SK-N-SH treated with all-trans-retinoic acid at 6 μM for 48 hours (cell line): ENCODE results near the gene CARD10.

Source experiments
- ATAC-seq: fragments of 200-7000 bp; cut with Tn5 transposase; 3 replicates; pipeline ENCODE4 v1.9.1; 2020; ENCODE audit warnings: mild to moderate bottlenecking, moderate library complexity
- ARNTL ChIP-seq: fragments of 450-650 bp; formaldehyde crosslinking; IDR thresholded peaks from 2 replicates; pipeline ENCODE4 v1.5.0; 2020; ENCODE audit warnings: low read depth, mild to moderate bottlenecking, moderate library complexity, borderline replicate concordance
- BACH2 ChIP-seq: fragments of 250-450 bp; sonication (Bioruptor Pico); IDR thresholded peaks from 2 replicates; pipeline ENCODE4 v1.9.0; 2021; ENCODE audit warnings: mild to moderate bottlenecking, borderline replicate concordance
- CREB5 ChIP-seq: fragments of 250-450 bp; sonication (Bioruptor Pico); IDR thresholded peaks from 2 replicates; pipeline ENCODE4 v1.5.1; 2020; ENCODE audit warnings: low read depth, mild to moderate bottlenecking, moderate library complexity
- CSDC2 ChIP-seq: fragments of 250-450 bp; sonication (Bioruptor Pico); IDR thresholded peaks from 2 replicates; pipeline ENCODE4 v1.5.0; 2020; ENCODE audit warnings: mild to moderate bottlenecking, moderate library complexity
- ESRRG ChIP-seq: fragments of 250-450 bp; sonication (Bioruptor Pico); IDR thresholded peaks from 2 replicates; pipeline ENCODE4 v1.6.1; 2021; ENCODE audit warnings: mild to moderate bottlenecking
- GLIS3 ChIP-seq: fragments of 250-450 bp; sonication (Bioruptor Pico); IDR thresholded peaks from 2 replicates; pipeline ENCODE4 v1.5.0; 2020; ENCODE audit warnings: mild to moderate bottlenecking, moderate library complexity
- OSR1 ChIP-seq: fragments of 250-450 bp; sonication (Bioruptor Pico); IDR thresholded peaks from 2 replicates; pipeline ENCODE4 v1.8.0; 2022; ENCODE audit warnings: moderate library complexity, mild to moderate bottlenecking, inconsistent platforms
- PPARA ChIP-seq: fragments of 250-450 bp; sonication (Bioruptor Pico); IDR thresholded peaks from 2 replicates; pipeline ENCODE4 v1.5.0; 2020; ENCODE audit warnings: mild to moderate bottlenecking, borderline replicate concordance
- RARB ChIP-seq: fragments of 250-450 bp; sonication (Bioruptor Pico); IDR thresholded peaks from 2 replicates; pipeline ENCODE4 v1.8.0; 2021; ENCODE audit warnings: mild to moderate bottlenecking, moderate library complexity
- SNAI2 ChIP-seq: fragments of 250-450 bp; sonication (Bioruptor Pico); IDR thresholded peaks from 2 replicates; pipeline ENCODE4 v1.5.0; 2020; ENCODE audit warnings: mild to moderate bottlenecking, moderate library complexity
- TCF4 ChIP-seq: fragments of 250-450 bp; sonication (Bioruptor Pico); IDR thresholded peaks from 2 replicates; pipeline ENCODE4 v1.8.0; 2021; ENCODE audit warnings: mild to moderate bottlenecking, moderate library complexity, borderline replicate concordance
- TOX ChIP-seq: fragments of 250-450 bp; sonication (Bioruptor Pico); IDR thresholded peaks from 2 replicates; pipeline ENCODE4 v1.8.0; 2021; ENCODE audit warnings: mild to moderate bottlenecking, moderate library complexity, borderline replicate concordance
- ZC3H10 ChIP-seq: fragments of 250-450 bp; sonication (Bioruptor Pico); IDR thresholded peaks from 2 replicates; pipeline ENCODE4 v1.5.1; 2021; ENCODE audit warnings: mild to moderate bottlenecking, moderate library complexity
- ZFP30 ChIP-seq: fragments of 450-650 bp; formaldehyde crosslinking; IDR thresholded peaks from 2 replicates; pipeline ENCODE4 v1.5.0; 2022; ENCODE audit warnings: mild to moderate bottlenecking, moderate library complexity
- ZNF565 ChIP-seq: fragments of 450-650 bp; formaldehyde crosslinking; conservative IDR thresholded peaks from 2 replicates; pipeline ENCODE4 v1.5.0; 2020; ENCODE audit warnings: low read depth, mild to moderate bottlenecking, moderate library complexity
- ZNF70 ChIP-seq: fragments of 450-650 bp; formaldehyde crosslinking; IDR thresholded peaks from 2 replicates; pipeline ENCODE4 v1.5.0; 2020; ENCODE audit warnings: mild to moderate bottlenecking, moderate library complexity
- ZNF8 ChIP-seq: fragments of 450-650 bp; formaldehyde crosslinking; IDR thresholded peaks from 2 replicates; pipeline ENCODE4 v1.5.0; 2020; ENCODE audit warnings: mild to moderate bottlenecking, moderate library complexity
- TF ChIP-seq, protein P1 (sequence below): fragments of 250-450 bp; sonication (Bioruptor Pico); IDR thresholded peaks from 2 replicates; pipeline ENCODE4 v1.8.0; 2021; ENCODE audit warnings: low read depth, mild to moderate bottlenecking, moderate library complexity, borderline replicate concordance
- TF ChIP-seq, protein P2 (sequence below): fragments of 250-450 bp; sonication (Bioruptor Pico); IDR thresholded peaks from 2 replicates; pipeline ENCODE4 v1.8.0; 2020; ENCODE audit warnings: mild to moderate bottlenecking, moderate library complexity, borderline replicate concordance
- TF ChIP-seq, protein P3 (sequence below): fragments of 250-450 bp; sonication (Bioruptor Pico); IDR thresholded peaks from 2 replicates; pipeline ENCODE4 v1.5.0; 2020; ENCODE audit warnings: mild to moderate bottlenecking, moderate library complexity
- TF ChIP-seq, protein P4 (sequence below): fragments of 250-450 bp; sonication (Bioruptor Pico); IDR thresholded peaks from 2 replicates; pipeline ENCODE4 v1.5.1; 2021; ENCODE audit warnings: mild to moderate bottlenecking, moderate library complexity

Gene CARD10

DNA sequence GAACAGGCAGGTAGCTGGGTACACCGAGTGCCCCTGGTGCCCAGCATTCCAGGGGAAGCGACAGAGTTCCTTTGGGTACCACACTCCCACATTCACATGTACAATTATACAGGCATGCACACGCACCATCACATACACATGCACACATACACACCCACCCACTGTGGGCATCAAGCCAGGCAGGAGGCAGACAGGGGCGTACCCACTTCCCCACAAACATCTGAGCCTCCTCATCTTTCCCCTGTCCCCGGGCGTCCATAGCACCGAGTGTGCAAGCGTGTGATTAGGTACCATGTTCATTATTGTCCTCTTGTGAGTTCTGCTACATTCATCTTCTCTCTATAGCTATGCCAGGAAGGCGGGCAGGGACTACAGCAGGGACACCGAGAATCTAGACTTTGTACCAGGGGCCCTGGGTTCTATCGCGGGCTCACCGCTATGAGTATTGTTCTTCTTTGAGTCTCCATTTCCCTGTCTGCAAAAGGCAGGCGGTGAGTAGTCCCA is 2.1 kb upstream of the CARD10 start:
- TF ChIP-seq PPARA (no peak), ESRRG (CRISPR knock-in tag) (no peak), OSR1 (CRISPR knock-in tag) (no peak), ZFP30 (CRISPR knock-in tag) (no peak), ZNF70 (CRISPR knock-in tag) (no peak), TCF4 (no peak), RARB (CRISPR knock-in tag) (no peak), BACH2 (CRISPR knock-in tag) (no peak), GLIS3 (CRISPR knock-in tag) (no peak), SNAI2 (no peak), TOX (CRISPR knock-in tag) (no peak), ZNF8 (CRISPR knock-in tag) (no peak)
- TF ChIP-seq, protein P1, sequence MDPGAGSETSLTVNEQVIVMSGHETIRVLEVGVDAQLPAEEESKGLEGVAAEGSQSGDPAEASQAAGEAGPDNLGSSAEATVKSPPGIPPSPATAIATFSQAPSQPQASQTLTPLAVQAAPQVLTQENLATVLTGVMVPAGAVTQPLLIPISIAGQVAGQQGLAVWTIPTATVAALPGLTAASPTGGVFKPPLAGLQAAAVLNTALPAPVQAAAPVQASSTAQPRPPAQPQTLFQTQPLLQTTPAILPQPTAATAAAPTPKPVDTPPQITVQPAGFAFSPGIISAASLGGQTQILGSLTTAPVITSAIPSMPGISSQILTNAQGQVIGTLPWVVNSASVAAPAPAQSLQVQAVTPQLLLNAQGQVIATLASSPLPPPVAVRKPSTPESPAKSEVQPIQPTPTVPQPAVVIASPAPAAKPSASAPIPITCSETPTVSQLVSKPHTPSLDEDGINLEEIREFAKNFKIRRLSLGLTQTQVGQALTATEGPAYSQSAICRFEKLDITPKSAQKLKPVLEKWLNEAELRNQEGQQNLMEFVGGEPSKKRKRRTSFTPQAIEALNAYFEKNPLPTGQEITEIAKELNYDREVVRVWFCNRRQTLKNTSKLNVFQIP (CRISPR knock-in tag), result no peak
- TF ChIP-seq, protein P2, sequence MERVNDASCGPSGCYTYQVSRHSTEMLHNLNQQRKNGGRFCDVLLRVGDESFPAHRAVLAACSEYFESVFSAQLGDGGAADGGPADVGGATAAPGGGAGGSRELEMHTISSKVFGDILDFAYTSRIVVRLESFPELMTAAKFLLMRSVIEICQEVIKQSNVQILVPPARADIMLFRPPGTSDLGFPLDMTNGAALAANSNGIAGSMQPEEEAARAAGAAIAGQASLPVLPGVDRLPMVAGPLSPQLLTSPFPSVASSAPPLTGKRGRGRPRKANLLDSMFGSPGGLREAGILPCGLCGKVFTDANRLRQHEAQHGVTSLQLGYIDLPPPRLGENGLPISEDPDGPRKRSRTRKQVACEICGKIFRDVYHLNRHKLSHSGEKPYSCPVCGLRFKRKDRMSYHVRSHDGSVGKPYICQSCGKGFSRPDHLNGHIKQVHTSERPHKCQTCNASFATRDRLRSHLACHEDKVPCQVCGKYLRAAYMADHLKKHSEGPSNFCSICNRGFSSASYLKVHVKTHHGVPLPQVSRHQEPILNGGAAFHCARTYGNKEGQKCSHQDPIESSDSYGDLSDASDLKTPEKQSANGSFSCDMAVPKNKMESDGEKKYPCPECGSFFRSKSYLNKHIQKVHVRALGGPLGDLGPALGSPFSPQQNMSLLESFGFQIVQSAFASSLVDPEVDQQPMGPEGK, result no peak
- TF ChIP-seq, protein P3, sequence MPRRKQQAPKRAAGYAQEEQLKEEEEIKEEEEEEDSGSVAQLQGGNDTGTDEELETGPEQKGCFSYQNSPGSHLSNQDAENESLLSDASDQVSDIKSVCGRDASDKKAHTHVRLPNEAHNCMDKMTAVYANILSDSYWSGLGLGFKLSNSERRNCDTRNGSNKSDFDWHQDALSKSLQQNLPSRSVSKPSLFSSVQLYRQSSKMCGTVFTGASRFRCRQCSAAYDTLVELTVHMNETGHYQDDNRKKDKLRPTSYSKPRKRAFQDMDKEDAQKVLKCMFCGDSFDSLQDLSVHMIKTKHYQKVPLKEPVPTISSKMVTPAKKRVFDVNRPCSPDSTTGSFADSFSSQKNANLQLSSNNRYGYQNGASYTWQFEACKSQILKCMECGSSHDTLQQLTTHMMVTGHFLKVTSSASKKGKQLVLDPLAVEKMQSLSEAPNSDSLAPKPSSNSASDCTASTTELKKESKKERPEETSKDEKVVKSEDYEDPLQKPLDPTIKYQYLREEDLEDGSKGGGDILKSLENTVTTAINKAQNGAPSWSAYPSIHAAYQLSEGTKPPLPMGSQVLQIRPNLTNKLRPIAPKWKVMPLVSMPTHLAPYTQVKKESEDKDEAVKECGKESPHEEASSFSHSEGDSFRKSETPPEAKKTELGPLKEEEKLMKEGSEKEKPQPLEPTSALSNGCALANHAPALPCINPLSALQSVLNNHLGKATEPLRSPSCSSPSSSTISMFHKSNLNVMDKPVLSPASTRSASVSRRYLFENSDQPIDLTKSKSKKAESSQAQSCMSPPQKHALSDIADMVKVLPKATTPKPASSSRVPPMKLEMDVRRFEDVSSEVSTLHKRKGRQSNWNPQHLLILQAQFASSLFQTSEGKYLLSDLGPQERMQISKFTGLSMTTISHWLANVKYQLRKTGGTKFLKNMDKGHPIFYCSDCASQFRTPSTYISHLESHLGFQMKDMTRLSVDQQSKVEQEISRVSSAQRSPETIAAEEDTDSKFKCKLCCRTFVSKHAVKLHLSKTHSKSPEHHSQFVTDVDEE (CRISPR knock-in tag), result no peak
- TF ChIP-seq, protein P4, sequence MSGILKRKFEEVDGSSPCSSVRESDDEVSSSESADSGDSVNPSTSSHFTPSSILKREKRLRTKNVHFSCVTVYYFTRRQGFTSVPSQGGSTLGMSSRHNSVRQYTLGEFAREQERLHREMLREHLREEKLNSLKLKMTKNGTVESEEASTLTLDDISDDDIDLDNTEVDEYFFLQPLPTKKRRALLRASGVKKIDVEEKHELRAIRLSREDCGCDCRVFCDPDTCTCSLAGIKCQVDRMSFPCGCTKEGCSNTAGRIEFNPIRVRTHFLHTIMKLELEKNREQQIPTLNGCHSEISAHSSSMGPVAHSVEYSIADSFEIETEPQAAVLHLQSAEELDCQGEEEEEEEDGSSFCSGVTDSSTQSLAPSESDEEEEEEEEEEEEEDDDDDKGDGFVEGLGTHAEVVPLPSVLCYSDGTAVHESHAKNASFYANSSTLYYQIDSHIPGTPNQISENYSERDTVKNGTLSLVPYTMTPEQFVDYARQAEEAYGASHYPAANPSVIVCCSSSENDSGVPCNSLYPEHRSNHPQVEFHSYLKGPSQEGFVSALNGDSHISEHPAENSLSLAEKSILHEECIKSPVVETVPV (CRISPR knock-in tag), result no peak
- no peak for ATAC-seq

- TF ChIP-seq RARB (CRISPR knock-in tag) (no peak), OSR1 (CRISPR knock-in tag) (no peak), CSDC2 (CRISPR knock-in tag) (no peak), GLIS3 (CRISPR knock-in tag) (no peak), ZFP30 (CRISPR knock-in tag) (no peak), ARNTL (no peak), TOX (CRISPR knock-in tag) (no peak), ZC3H10 (CRISPR knock-in tag) (no peak), ZNF565 (CRISPR knock-in tag) (no peak), PPARA (no peak), TCF4 (no peak), CREB5 (CRISPR knock-in tag) (no peak)
- TF ChIP-seq, protein P4 (CRISPR knock-in tag), result no peak
- TF ChIP-seq, protein P3 (CRISPR knock-in tag), result no peak
- TF ChIP-seq, protein P2, result no peak
- no peak for ATAC-seq
Measured at GRCh38 chr22:37520776-37521191, 1.6 kb upstream of the CARD10 start.
